Hepatocyte (in vitro differentiated cells): Measurements from ENCODE around the gene MT3. TPM values are rescaled to one million over a fixed set of nuclear protein-coding genes. Genes with fewer than 3 reads are reported as not detected.

Experiments
- DNase-seq: peaks from one replicate; pipeline ENCODE4 v3.0.0-alpha.2; 2016; ENCODE audit warnings: low spot score
- H2AFZ ChIP-seq: fragments of 200-600 bp; sonication (generic); 2 replicates; pipeline ENCODE4 v1.6.0; 2016; ENCODE audit warnings: antibody characterized with exemption, mild to moderate bottlenecking
- H3K27ac ChIP-seq: fragments of 200-600 bp; sonication (generic); 2 replicates; pipeline ENCODE4 v1.5.1; 2016; ENCODE audit warnings: mild to moderate bottlenecking
- H3K27me3 ChIP-seq: fragments of 200-600 bp; sonication (generic); 2 replicates; pipeline ENCODE4 v1.6.1; 2016
- H3K36me3 ChIP-seq: fragments of 200-600 bp; sonication (generic); replicated peaks from 2 replicates; pipeline ENCODE4 v1.5.1; 2016; ENCODE audit warnings: low read depth; ENCODE audit not compliant: insufficient read depth
- H3K4me1 ChIP-seq: fragments of 200-600 bp; sonication (generic); 2 replicates; pipeline ENCODE4 v1.5.1; 2016; ENCODE audit warnings: mild to moderate bottlenecking, moderate library complexity; ENCODE audit not compliant: insufficient read depth
- H3K4me2 ChIP-seq: fragments of 200-600 bp; sonication (generic); 2 replicates; pipeline ENCODE4 v1.6.0; 2016
- H3K4me3 ChIP-seq: fragments of 200-600 bp; sonication (generic); 2 replicates; pipeline ENCODE4 v1.5.1; 2016; ENCODE audit warnings: mild to moderate bottlenecking
- H3K79me2 ChIP-seq: fragments of 200-600 bp; sonication (generic); 2 replicates; pipeline ENCODE4 v1.6.0; 2017; ENCODE audit warnings: mild to moderate bottlenecking
- H3K9me2 ChIP-seq: fragments of 200-600 bp; sonication (generic); replicated peaks from 2 replicates; pipeline ENCODE4 v1.6.0; 2017; ENCODE audit warnings: mild to moderate bottlenecking; ENCODE audit not compliant: insufficient read depth
- H3K9me3 ChIP-seq: fragments of 200-600 bp; sonication (generic); 2 replicates; pipeline ENCODE4 v1.5.1; 2016; ENCODE audit warnings: low read depth, mild to moderate bottlenecking
- H4K20me1 ChIP-seq: fragments of 200-600 bp; sonication (generic); 2 replicates; pipeline ENCODE4 v1.6.0; 2016; ENCODE audit warnings: mild to moderate bottlenecking; ENCODE audit not compliant: insufficient read depth, poor library complexity, severe bottlenecking
- EZH2 ChIP-seq: fragments of 200-600 bp; sonication (generic); IDR thresholded peaks from 2 replicates; pipeline ENCODE4 v1.6.1; 2016; ENCODE audit warnings: antibody characterized with exemption, mild to moderate bottlenecking, borderline replicate concordance
- EZH2phosphoT487 ChIP-seq: fragments of 200-600 bp; sonication (generic); IDR thresholded peaks from one replicate; pipeline ENCODE4 v1.6.1; 2018; ENCODE audit warnings: antibody characterized with exemption, mild to moderate bottlenecking, low read depth, moderate library complexity; ENCODE audit not compliant: unreplicated experiment, severe bottlenecking
- WGBS: methylation state at CpG from one replicate; pipeline ENCODE4 v1.1.6; 2016; ENCODE audit warnings: low lambda C conversion rate; ENCODE audit errors: missing lambda C conversion rate; 5-methylcytosine and 5-hydroxymethylcytosine counted together
- polyA plus RNA-seq: library from polyadenylated mRNA; unstranded; fragments of >200 nt; fragmentation: Nextera tagmentation; extraction: Ambion mirVana; gene quantifications from 2 replicates; pipeline ENCODE4 v1.2.1, GENCODE V29; 2016
- total RNA-seq: library from RNA; depleted of rRNA; stranded (reverse); fragments of >200 nt; gene quantifications from 2 replicates; pipeline ENCODE4 v1.2.3, GENCODE V29; 2014
- TF ChIP-seq, protein P1 (sequence below): fragments of 200-600 bp; sonication (generic); IDR thresholded peaks from 2 replicates; pipeline ENCODE4 v1.5.1; 2016; ENCODE audit warnings: antibody characterized with exemption, mild to moderate bottlenecking; ENCODE audit not compliant: poor library complexity

Gene MT3
- total and polyA plus RNA-seq, 2 experiments from 2014 or later, result not detected

DNA sequence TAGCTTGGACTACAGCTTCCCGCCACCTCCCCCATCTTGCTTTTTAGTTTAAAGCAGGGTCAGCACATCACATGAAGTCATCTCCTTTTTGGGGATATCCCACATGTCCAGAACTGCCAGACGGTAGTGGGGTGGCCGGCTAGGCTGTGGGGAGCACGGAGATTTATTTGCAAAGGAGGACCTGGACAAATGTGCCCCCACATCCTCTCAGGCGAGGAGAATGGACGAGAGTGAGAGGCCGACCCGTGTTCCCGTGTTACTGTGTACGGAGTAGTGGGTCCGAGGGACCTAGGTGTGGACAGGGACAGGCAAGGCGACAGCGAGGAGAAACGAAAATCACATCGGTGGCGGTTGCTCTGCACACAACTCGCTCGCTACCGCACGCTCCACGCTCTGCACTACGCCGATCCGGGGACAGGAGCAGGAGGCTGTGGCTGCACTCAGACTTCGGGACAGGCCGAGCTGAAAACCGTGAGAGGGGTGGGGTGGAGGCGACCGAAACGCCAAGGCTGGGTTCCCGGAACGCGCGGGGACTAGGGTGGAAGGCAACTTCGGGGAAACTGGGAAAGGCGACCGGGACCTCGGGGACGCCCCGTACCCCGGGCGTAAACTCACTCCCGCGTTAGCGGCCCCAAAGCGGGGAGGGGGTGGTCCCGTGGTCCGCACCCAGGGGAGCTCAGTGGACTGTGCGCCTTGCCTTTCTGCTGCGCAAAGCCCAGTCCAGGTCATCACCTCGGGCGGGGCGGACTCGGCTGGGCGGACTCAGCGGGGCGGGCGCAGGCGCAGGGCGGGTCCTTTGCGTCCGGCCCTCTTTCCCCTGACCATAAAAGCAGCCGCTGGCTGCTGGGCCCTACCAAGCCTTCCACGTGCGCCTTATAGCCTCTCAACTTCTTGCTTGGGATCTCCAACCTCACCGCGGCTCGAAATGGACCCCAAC lies 48.8 kb downstream of the MT3 start, which contains the start of gene MT1A:
MT1A (plus strand) TSS at position 853 of the 937 bp plus-strand sequence; CDS start at position 926, 73 bp downstream.
- Histone ChIP-seq H3K4me1 (peaks cover 11% of the 10 kb centered on the region), H3K9me2 (no peaks in the 10 kb centered on the region), H3K4me2 (peak within 1 kb of the TSS; percentile 93), H4K20me1 (no peaks in the 10 kb centered on the region), H2AFZ (peak within 1 kb of the TSS; percentile 40), H3K27ac (no peak within 1 kb of the TSS), H3K27me3 (peaks cover 100% of the 10 kb centered on the region), H3K36me3 (no peaks in the 10 kb centered on the region), H3K79me2 (no peaks in the 10 kb centered on the region), H3K4me3 (peak within 1 kb of the TSS; percentile 26), H3K9me3 (no peaks in the 10 kb centered on the region)
- TF ChIP-seq, protein P1, sequence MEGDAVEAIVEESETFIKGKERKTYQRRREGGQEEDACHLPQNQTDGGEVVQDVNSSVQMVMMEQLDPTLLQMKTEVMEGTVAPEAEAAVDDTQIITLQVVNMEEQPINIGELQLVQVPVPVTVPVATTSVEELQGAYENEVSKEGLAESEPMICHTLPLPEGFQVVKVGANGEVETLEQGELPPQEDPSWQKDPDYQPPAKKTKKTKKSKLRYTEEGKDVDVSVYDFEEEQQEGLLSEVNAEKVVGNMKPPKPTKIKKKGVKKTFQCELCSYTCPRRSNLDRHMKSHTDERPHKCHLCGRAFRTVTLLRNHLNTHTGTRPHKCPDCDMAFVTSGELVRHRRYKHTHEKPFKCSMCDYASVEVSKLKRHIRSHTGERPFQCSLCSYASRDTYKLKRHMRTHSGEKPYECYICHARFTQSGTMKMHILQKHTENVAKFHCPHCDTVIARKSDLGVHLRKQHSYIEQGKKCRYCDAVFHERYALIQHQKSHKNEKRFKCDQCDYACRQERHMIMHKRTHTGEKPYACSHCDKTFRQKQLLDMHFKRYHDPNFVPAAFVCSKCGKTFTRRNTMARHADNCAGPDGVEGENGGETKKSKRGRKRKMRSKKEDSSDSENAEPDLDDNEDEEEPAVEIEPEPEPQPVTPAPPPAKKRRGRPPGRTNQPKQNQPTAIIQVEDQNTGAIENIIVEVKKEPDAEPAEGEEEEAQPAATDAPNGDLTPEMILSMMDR, result no peak
- TF ChIP-seq EZH2 (peak; percentile 84), EZH2phosphoT487 (peak; percentile 26)
- DNase-seq, result peak; percentile 60
- 6% methylated on average over 44 of the region's 68 CpGs for WGBS

GRCh38 chr16:56639045-56639444 lies 49.7 kb downstream of the MT3 start:
- Histone ChIP-seq H3K79me2 (no peaks in the 10 kb centered on the region), H3K9me2 (no peaks in the 10 kb centered on the region), H3K9me3 (no peaks in the 10 kb centered on the region), H3K4me1 (peaks cover 19% of the 10 kb centered on the region), H2AFZ (no peak overlapping the region), H3K27me3 (peaks cover 100% of the 10 kb centered on the region), H3K36me3 (no peaks in the 10 kb centered on the region), H4K20me1 (no peaks in the 10 kb centered on the region), H3K27ac (no peak overlapping the region), H3K4me3 (no peak overlapping the region), H3K4me2 (no peak overlapping the region)
- TF ChIP-seq, protein P1, result no peak
- TF ChIP-seq EZH2 (no peak), EZH2phosphoT487 (no peak)
- no peak for DNase-seq
- WGBS, result 27% methylated on average over 1 of the region's 1 CpG

- no peak for DNase-seq
Measured at GRCh38 chr16:56640076-56640475, 50.7 kb downstream of the MT3 start.

More at GRCh38 chr16:56640076-56640475, 50.7 kb downstream of the MT3 start:
- Histone ChIP-seq H3K4me3 (no peak overlapping the region), H3K27ac (no peak overlapping the region), H3K79me2 (no peaks in the 10 kb centered on the region), H3K4me1 (peaks cover 16% of the 10 kb centered on the region), H3K9me3 (no peaks in the 10 kb centered on the region), H4K20me1 (no peaks in the 10 kb centered on the region), H3K9me2 (no peaks in the 10 kb centered on the region), H3K27me3 (peaks cover 100% of the 10 kb centered on the region), H3K36me3 (no peaks in the 10 kb centered on the region), H3K4me2 (no peak overlapping the region), H2AFZ (no peak overlapping the region)
- TF ChIP-seq EZH2phosphoT487, result no peak
- WGBS, result 80% methylated on average over 1 of the region's 1 CpG

Other genes starting within 250 kb of the MT3 start
- 109 and 135 TPM in 2 replicates for gene AMFR, start 164.0 kb upstream of the MT3 start, total RNA-seq
- gene AMFR, start 164.0 kb upstream of the MT3 start, polyA plus RNA-seq, result 56.2 and 67.2 TPM in 2 replicates
- gene NUDT21, start 138.2 kb upstream of the MT3 start, total RNA-seq, result 75.3 and 76.6 TPM in 2 replicates
- 44.7 and 47.4 TPM in 2 replicates for gene NUDT21, start 138.2 kb upstream of the MT3 start, polyA plus RNA-seq
- 45.6 and 58.9 TPM in 2 replicates for gene OGFOD1, start 138.0 kb upstream of the MT3 start, total RNA-seq
- gene OGFOD1, start 138.0 kb upstream of the MT3 start, polyA plus RNA-seq, result 37.0 and 55.5 TPM in 2 replicates
- gene BBS2, start 69.5 kb upstream of the MT3 start, total RNA-seq, result 39.0 and 47.0 TPM in 2 replicates
- gene BBS2, start 69.5 kb upstream of the MT3 start, polyA plus RNA-seq, result 31.5 and 40.8 TPM in 2 replicates
- gene MT4, start 24.5 kb upstream of the MT3 start, total RNA-seq, result not detected in 2 replicates
- gene MT4, start 24.5 kb upstream of the MT3 start, polyA plus RNA-seq, result not detected in 2 replicates
- 64.9 and 70.3 TPM in 2 replicates for gene MT2A, start 19.1 kb downstream of the MT3 start, total RNA-seq
- gene MT2A, start 19.1 kb downstream of the MT3 start, polyA plus RNA-seq, result 914 and 1,143 TPM in 2 replicates
- gene MT1E, start 36.3 kb downstream of the MT3 start, total RNA-seq, result 42.3 and 65.5 TPM in 2 replicates
- 105 and 121 TPM in 2 replicates for gene MT1E, start 36.3 kb downstream of the MT3 start, polyA plus RNA-seq
- gene MT1M, start 43.1 kb downstream of the MT3 start, total RNA-seq, result 0.60 TPM in 1 of 2 replicates, not detected in the other
- gene MT1M, start 43.1 kb downstream of the MT3 start, polyA plus RNA-seq, result 0.26 TPM in 1 of 2 replicates, not detected in the other
- gene MT1A, start 49.1 kb downstream of the MT3 start, total RNA-seq, result not detected in 2 replicates
- gene MT1A, start 49.1 kb downstream of the MT3 start, polyA plus RNA-seq, result 1.9 and 2.7 TPM in 2 replicates
- not detected in 2 replicates for gene MT1B, start 62.4 kb downstream of the MT3 start, total RNA-seq
- gene MT1B, start 62.4 kb downstream of the MT3 start, polyA plus RNA-seq, result 0.47 and 2.2 TPM in 2 replicates
- 3.1 and 7.1 TPM in 2 replicates for gene MT1F, start 68.4 kb downstream of the MT3 start, total RNA-seq
- gene MT1F, start 68.4 kb downstream of the MT3 start, polyA plus RNA-seq, result 8.7 and 11.8 TPM in 2 replicates
- 49.7 and 64.1 TPM in 2 replicates for gene MT1G, start 78.5 kb downstream of the MT3 start, total RNA-seq
- 44.5 and 45.3 TPM in 2 replicates for gene MT1G, start 78.5 kb downstream of the MT3 start, polyA plus RNA-seq
- 2.1 TPM in 1 of 2 replicates, not detected in the other for gene MT1H, start 80.3 kb downstream of the MT3 start, total RNA-seq
- 2.0 and 13.5 TPM in 2 replicates for gene MT1H, start 80.3 kb downstream of the MT3 start, polyA plus RNA-seq
- 39.8 and 52.0 TPM in 2 replicates for gene MT1X, start 92.9 kb downstream of the MT3 start, total RNA-seq
- gene MT1X, start 92.9 kb downstream of the MT3 start, polyA plus RNA-seq, result 121 and 127 TPM in 2 replicates
- gene NUP93, start 140.6 kb downstream of the MT3 start, total RNA-seq, result 23.5 and 36.4 TPM in 2 replicates
- gene NUP93, start 140.6 kb downstream of the MT3 start, polyA plus RNA-seq, result 35.7 and 39.6 TPM in 2 replicates